Measurements from ENCODE around the gene UBL4B. TPM values are rescaled to one million over a fixed set of nuclear protein-coding genes. Genes with fewer than 3 reads are reported as not detected.

Gene UBL4B
- total and polyA plus RNA-seq, 8 donors, result not detected

DNA sequence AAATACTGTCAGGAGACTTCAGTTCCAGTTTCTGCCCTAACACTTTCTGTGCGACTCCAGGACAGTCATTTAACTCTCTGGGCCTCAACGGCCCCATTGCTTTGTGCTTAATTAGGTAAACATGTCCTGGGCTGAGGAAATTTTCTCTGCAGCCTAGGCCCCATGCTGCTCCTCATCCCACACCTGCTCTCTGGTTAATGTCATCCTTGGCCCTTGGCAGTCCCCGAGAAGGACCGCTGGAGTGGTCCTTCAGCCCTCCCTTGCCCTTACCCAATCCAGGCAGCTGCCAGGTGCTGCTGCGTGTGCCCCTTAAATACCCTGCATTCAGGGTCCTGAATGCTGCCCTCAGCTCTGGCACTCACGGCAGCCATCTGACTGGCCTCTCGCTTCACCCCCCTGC lies 18.7 kb downstream of the UBL4B start:
- FAIRE-seq (no peak), DNase-seq (no peak), ATAC-seq (no peak)
- H3K27me3 ChIP-seq, result peaks cover 0 to 3% (median 0%) of the 10 kb centered on the region in 4 donors
- 71 to 74% methylated on average over 7 of the region's 7 CpGs for WGBS, 2 donors
- no peaks in the 10 kb centered on the region for H3K36me3 ChIP-seq
- intact Hi-C loops (cut with DNase I), result no loop called here
- H3K4me1 ChIP-seq, result no peaks in the 10 kb centered on the region
- H3K4me3 ChIP-seq, result no peak overlapping the region
- H3K27ac ChIP-seq, result no peak overlapping the region
- TF ChIP-seq, protein P1, sequence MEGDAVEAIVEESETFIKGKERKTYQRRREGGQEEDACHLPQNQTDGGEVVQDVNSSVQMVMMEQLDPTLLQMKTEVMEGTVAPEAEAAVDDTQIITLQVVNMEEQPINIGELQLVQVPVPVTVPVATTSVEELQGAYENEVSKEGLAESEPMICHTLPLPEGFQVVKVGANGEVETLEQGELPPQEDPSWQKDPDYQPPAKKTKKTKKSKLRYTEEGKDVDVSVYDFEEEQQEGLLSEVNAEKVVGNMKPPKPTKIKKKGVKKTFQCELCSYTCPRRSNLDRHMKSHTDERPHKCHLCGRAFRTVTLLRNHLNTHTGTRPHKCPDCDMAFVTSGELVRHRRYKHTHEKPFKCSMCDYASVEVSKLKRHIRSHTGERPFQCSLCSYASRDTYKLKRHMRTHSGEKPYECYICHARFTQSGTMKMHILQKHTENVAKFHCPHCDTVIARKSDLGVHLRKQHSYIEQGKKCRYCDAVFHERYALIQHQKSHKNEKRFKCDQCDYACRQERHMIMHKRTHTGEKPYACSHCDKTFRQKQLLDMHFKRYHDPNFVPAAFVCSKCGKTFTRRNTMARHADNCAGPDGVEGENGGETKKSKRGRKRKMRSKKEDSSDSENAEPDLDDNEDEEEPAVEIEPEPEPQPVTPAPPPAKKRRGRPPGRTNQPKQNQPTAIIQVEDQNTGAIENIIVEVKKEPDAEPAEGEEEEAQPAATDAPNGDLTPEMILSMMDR (IDR thresholded peaks at IDR 0.05), result no peak
- H3K9me3 ChIP-seq, result no peaks in the 10 kb centered on the region

DNA sequence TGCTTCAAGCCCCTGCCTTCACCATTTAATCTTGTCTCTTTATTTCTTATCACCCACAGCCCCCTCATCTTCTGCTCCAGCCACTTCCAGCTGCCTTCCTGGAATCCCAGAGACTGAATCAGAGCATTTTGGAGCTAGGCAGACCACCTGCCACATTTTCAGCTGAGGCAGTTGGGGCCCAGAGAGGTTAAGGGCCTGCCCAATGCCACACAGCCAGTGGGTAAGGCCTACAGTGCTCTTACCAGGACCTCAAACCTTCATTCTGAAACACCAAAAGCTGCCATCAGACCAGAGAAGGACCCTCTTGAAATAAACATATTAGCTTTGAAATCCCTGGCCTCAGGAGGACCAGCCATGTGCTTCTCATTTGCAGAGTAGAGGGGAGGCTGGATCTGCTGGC lies 20.4 kb downstream of the UBL4B start:
- Histone ChIP-seq H3K27me3 (peaks cover 0 to 3% (median 0%) of the 10 kb centered on the region in 4 donors), H3K36me3 (no peaks in the 10 kb centered on the region), H3K4me1 (no peaks in the 10 kb centered on the region), H3K4me3 (no peak overlapping the region), H3K9me3 (no peaks in the 10 kb centered on the region), H3K27ac (no peak overlapping the region)
- intact Hi-C loops (cut with DNase I), result no loop called here
- no peak for DNase-seq
- no peak for ATAC-seq
- no peak for FAIRE-seq
- TF ChIP-seq, protein P1 (IDR thresholded peaks at IDR 0.05), result no peak

- FAIRE-seq, result no peak
- H3K4me1 ChIP-seq, result no peaks in the 10 kb centered on the region
- H3K27me3 ChIP-seq, result peaks cover 0 to 7% (median 0%) of the 10 kb centered on the region in 4 donors
- no peaks in the 10 kb centered on the region for H3K36me3 ChIP-seq
- no peak for ATAC-seq
- no peak overlapping the region for H3K4me3 ChIP-seq
- H3K9me3 ChIP-seq, result no peaks in the 10 kb centered on the region
- H3K27ac ChIP-seq, result no peak overlapping the region
- 87 to 91% methylated on average over 4 of the region's 4 CpGs for WGBS, 2 donors
- DNase-seq, result no peak
- intact Hi-C loops (cut with DNase I), result no loop called here
- TF ChIP-seq, protein P1 (IDR thresholded peaks at IDR 0.05), result no peak
These were observed 21.2 kb downstream of the UBL4B start for GRCh38 chr1:110133436-110133835.

- no peak overlapping the region for H3K4me3 ChIP-seq
- WGBS, 2 donors, result 35 to 36% methylated on average over 11 of the region's 11 CpGs
- peak in 1 of 4 donors; percentile 26 for ATAC-seq
- no peaks in the 10 kb centered on the region for H3K9me3 ChIP-seq
- H3K27me3 ChIP-seq, result peaks cover 0 to 7% (median 0%) of the 10 kb centered on the region in 4 donors
- DNase-seq, result no peak
- intact Hi-C loops (cut with DNase I), result no loop called here
- H3K4me1 ChIP-seq, result no peaks in the 10 kb centered on the region
- no peaks in the 10 kb centered on the region for H3K36me3 ChIP-seq
- H3K27ac ChIP-seq, result no peak overlapping the region
- TF ChIP-seq, protein P1 (IDR thresholded peaks at IDR 0.05), result no peak
- no peak for FAIRE-seq
These were observed 21.9 kb downstream of the UBL4B start for GRCh38 chr1:110134050-110134595.

GRCh38 chr1:110135246-110135645 lies 23.0 kb downstream of the UBL4B start:
- no peaks in the 10 kb centered on the region for H3K9me3 ChIP-seq
- no peaks in the 10 kb centered on the region for H3K4me1 ChIP-seq
- no peak overlapping the region for H3K27ac ChIP-seq
- peaks cover 0 to 4% (median 0%) of the 10 kb centered on the region in 4 donors for H3K27me3 ChIP-seq
- ATAC-seq (peak; percentile 54 to 72 (median 64)), DNase-seq (peak in 3 of 6 donors; percentile 18 to 41 (median 24)), FAIRE-seq (no peak)
- 13 to 16% methylated on average over 4 of the region's 4 CpGs for WGBS, 2 donors
- intact Hi-C loops (cut with DNase I), result no loop called here
- TF ChIP-seq, protein P1 (IDR thresholded peaks at IDR 0.05), result no peak
- H3K36me3 ChIP-seq, result no peaks in the 10 kb centered on the region
- no peak overlapping the region for H3K4me3 ChIP-seq

All from pancreas (tissue), 10 donors.